Keratinocyte (primary cell): Measurements from ENCODE around the gene SLC7A5. TPM values are rescaled to one million over a fixed set of nuclear protein-coding genes. Genes with fewer than 3 reads are reported as not detected.

Experiments
- DNase-seq: peaks from one replicate; pipeline ENCODE4 v3.0.0-alpha.2; 2011; ENCODE audit warnings: low read depth, missing footprints, low spot score
- FAIRE-seq: peaks from 2 replicates; lab custom pipeline; 2011; peaks lifted over from hg19 to GRCh38; lab: Jason Lieb, UNC
- H2AFZ ChIP-seq: 2 replicates; pipeline ENCODE4 v1.6.0; 2012; ENCODE audit warnings: low read length, control low read depth, inconsistent platforms; ENCODE audit not compliant: control insufficient read depth
- H3K27ac ChIP-seq: 2 replicates; pipeline ENCODE4 v1.5.1; 2011; ENCODE audit warnings: low read length; ENCODE audit not compliant: control insufficient read depth, insufficient read depth
- H3K27me3 ChIP-seq: 3 replicates; pipeline ENCODE4 v1.6.0; 2011; ENCODE audit warnings: low read length; ENCODE audit not compliant: control insufficient read depth, insufficient read depth; ENCODE audit errors: extremely low read depth
- H3K36me3 ChIP-seq, 2 experiments: 2 replicates in 1 of 2; 3 replicates in 1 of 2; pipeline ENCODE4 v1.5.1; 2011; ENCODE audit warnings: low read length in 2 of 2, mild to moderate bottlenecking in 1 of 2; ENCODE audit not compliant: control insufficient read depth in 2 of 2, insufficient read depth in 2 of 2; ENCODE audit errors: extremely low read depth in 1 of 2
- H3K4me1 ChIP-seq: 3 replicates; pipeline ENCODE4 v1.5.1; 2011; ENCODE audit warnings: low read length; ENCODE audit not compliant: control insufficient read depth, insufficient read depth; ENCODE audit errors: extremely low read depth
- H3K4me2 ChIP-seq: 3 replicates; pipeline ENCODE4 v1.6.0; 2011; ENCODE audit warnings: low read depth, low read length; ENCODE audit not compliant: control insufficient read depth, insufficient read depth; ENCODE audit errors: extremely low read depth
- H3K4me3 ChIP-seq, 3 experiments: fragments of 200-600 bp in 1 of 3; sonication (generic) in 1 of 3; 2 replicates in 2 of 3; 3 replicates in 1 of 3; pipeline ENCODE4 v1.5.1; 2011 to 2016; ENCODE audit warnings: low read length in 3 of 3, mild to moderate bottlenecking in 3 of 3, control low read depth in 2 of 3, inconsistent platforms in 1 of 3, low read depth in 1 of 3, mixed read lengths in 1 of 3, mixed run types in 1 of 3, moderate library complexity in 1 of 3; ENCODE audit not compliant: control insufficient read depth in 2 of 3, insufficient read depth in 2 of 3; ENCODE audit errors: extremely low read depth in 1 of 3
- H3K79me2 ChIP-seq: 2 replicates; pipeline ENCODE4 v1.6.0; 2012; ENCODE audit warnings: low read length; ENCODE audit not compliant: control insufficient read depth, insufficient read depth
- H3K9ac ChIP-seq: 3 replicates; pipeline ENCODE4 v1.6.0; 2011; ENCODE audit warnings: low read length; ENCODE audit not compliant: control insufficient read depth, insufficient read depth; ENCODE audit errors: extremely low read depth
- H3K9me1 ChIP-seq: 3 replicates; pipeline ENCODE4 v1.6.0; 2011; ENCODE audit warnings: low read length; ENCODE audit not compliant: control insufficient read depth, insufficient read depth; ENCODE audit errors: extremely low read depth
- H3K9me3 ChIP-seq: 2 replicates; pipeline ENCODE4 v1.5.1; 2012; ENCODE audit warnings: low read depth, low read length; ENCODE audit not compliant: control insufficient read depth
- H4K20me1 ChIP-seq: 3 replicates; pipeline ENCODE4 v1.6.0; 2011; ENCODE audit warnings: low read length; ENCODE audit not compliant: control insufficient read depth, insufficient read depth; ENCODE audit errors: extremely low read depth
- EZH2 ChIP-seq: IDR thresholded peaks from one replicate; pipeline ENCODE4 v1.6.1; 2012; ENCODE audit warnings: inconsistent platforms, mild to moderate bottlenecking, low read length, moderate library complexity
- dilution Hi-C: fragments of 300-500 bp; cut with MboI; formaldehyde crosslinking; loops from one replicate; pipeline ENCODE4 v1.7.0; 2020; ENCODE audit warnings: low sequenced_read_pairs; ENCODE audit not compliant: extremely low pct_ligation_motif_present
- polyA plus RNA-seq, 5 experiments: library from polyadenylated mRNA; depleted of rRNA in 3 of 5; stranded (reverse) in 3 of 5; stranded (forward) in 1 of 5; unstranded in 1 of 5; fragments of >200 nt; gene quantifications; 1 replicate in 1 of 5; 2 replicates in 3 of 5; 3 replicates in 1 of 5; pipeline versions ENCODE4 v1.2.1 to v1.2.3, GENCODE V29; 2011 to 2012; ENCODE audit warnings: missing spikeins in 2 of 5, low read depth in 1 of 5, low replicate concordance in 1 of 5
- TF ChIP-seq, protein P1 (sequence below), 3 experiments: IDR thresholded peaks in 1 of 3; conservative IDR thresholded peaks in 1 of 3; optimal IDR thresholded peaks in 1 of 3; 2 replicates in 2 of 3; 3 replicates in 1 of 3; pipeline versions ENCODE3 to v1.5.1; 2011; ENCODE audit warnings: low read length in 3 of 3, mild to moderate bottlenecking in 3 of 3, moderate library complexity in 2 of 3, control low read depth in 1 of 3, inconsistent platforms in 1 of 3; ENCODE audit not compliant: insufficient read depth in 2 of 3; ENCODE audit errors: extremely low read depth in 1 of 3

SLC7A5 gene
- polyA plus RNA-seq, 1 donor (not counting 4 experiments of a cell fraction or from before 2014, with no cell fraction given) = 114 TPM

DNA sequence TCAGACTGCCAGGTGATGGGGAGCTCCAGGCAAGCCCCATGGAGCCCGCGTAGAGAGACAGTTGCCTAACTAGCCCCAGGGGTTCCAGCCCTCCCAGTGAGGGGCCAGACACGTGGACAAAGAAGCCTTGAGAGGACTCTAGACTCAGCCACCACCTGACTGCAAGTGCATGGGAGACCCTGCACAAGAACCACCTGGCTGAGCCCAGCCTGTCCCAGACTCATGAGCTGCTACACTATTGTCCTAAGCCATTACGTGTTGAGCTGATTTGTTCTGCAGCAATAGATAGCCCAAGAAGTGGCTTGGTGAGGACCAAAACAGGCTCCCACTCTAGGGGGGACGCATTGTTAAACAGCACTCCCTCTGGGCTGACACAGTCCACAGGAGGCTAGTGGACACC, 65.9 kb downstream of the SLC7A5 start:
- Histone ChIP-seq H3K27me3 (no peaks in the 10 kb centered on the region), H3K4me3 (no peak overlapping the region), H2AFZ (no peak overlapping the region), H4K20me1 (no peaks in the 10 kb centered on the region), H3K27ac (no peak overlapping the region), H3K9me1 (no peaks in the 10 kb centered on the region), H3K79me2 (no peaks in the 10 kb centered on the region), H3K36me3 (no peaks in the 10 kb centered on the region), H3K4me2 (no peak overlapping the region), H3K9me3 (no peaks in the 10 kb centered on the region), H3K4me1 (peaks cover 36% of the 10 kb centered on the region), H3K9ac (no peak overlapping the region)
- dilution Hi-C loops = no loop called here
- DNase-seq (no peak), FAIRE-seq (no peak)
- TF ChIP-seq EZH2 = no peak
- TF ChIP-seq, protein P1, sequence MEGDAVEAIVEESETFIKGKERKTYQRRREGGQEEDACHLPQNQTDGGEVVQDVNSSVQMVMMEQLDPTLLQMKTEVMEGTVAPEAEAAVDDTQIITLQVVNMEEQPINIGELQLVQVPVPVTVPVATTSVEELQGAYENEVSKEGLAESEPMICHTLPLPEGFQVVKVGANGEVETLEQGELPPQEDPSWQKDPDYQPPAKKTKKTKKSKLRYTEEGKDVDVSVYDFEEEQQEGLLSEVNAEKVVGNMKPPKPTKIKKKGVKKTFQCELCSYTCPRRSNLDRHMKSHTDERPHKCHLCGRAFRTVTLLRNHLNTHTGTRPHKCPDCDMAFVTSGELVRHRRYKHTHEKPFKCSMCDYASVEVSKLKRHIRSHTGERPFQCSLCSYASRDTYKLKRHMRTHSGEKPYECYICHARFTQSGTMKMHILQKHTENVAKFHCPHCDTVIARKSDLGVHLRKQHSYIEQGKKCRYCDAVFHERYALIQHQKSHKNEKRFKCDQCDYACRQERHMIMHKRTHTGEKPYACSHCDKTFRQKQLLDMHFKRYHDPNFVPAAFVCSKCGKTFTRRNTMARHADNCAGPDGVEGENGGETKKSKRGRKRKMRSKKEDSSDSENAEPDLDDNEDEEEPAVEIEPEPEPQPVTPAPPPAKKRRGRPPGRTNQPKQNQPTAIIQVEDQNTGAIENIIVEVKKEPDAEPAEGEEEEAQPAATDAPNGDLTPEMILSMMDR (optimal IDR thresholded peaks at IDR 0.05 in 1 of 3, IDR thresholded peaks at IDR 0.05 in 1 of 3, conservative IDR thresholded peaks at IDR 0.05 in 1 of 3; ENCODE audit: extremely low read depth in 1 of 3, insufficient read depth in 2 of 3, low read length in 3 of 3) = no peak

DNA sequence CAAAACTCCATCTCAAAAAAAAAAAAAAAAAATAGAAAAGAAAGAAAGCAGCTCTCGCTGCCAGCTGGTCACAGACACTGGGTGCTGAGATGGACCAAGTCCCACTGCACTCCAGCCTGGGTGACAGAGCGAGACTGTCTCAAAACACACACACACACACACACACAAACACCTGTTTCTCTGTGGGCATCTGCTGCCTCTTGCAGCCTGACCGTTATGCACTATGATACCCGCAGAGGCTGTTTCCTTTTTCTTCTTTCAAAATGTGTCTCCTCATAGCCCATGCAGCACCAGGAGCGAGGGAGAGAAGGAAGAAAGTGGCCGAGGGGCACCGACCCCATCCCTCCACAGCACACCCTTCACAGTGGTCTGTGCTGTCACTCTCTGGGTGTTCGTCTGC, 66.6 kb downstream of the SLC7A5 start:
- DNase-seq = no peak
- no peaks in the 10 kb centered on the region for H3K9me3 ChIP-seq
- no peaks in the 10 kb centered on the region for H3K9me1 ChIP-seq
- no peak overlapping the region for H3K4me2 ChIP-seq
- H3K27ac ChIP-seq = no peak overlapping the region
- H2AFZ ChIP-seq = no peak overlapping the region
- no peak overlapping the region for H3K4me3 ChIP-seq
- no peaks in the 10 kb centered on the region for H3K27me3 ChIP-seq
- TF ChIP-seq, protein P1 (optimal IDR thresholded peaks at IDR 0.05 in 1 of 3, IDR thresholded peaks at IDR 0.05 in 1 of 3, conservative IDR thresholded peaks at IDR 0.05 in 1 of 3; ENCODE audit: extremely low read depth in 1 of 3, insufficient read depth in 2 of 3, low read length in 3 of 3) = no peak
- TF ChIP-seq EZH2 = no peak
- H3K9ac ChIP-seq = no peak overlapping the region
- H3K4me1 ChIP-seq = peaks cover 30% of the 10 kb centered on the region
- H3K79me2 ChIP-seq = no peaks in the 10 kb centered on the region
- H4K20me1 ChIP-seq = no peaks in the 10 kb centered on the region
- dilution Hi-C loops = no loop called here
- no peak for FAIRE-seq
- H3K36me3 ChIP-seq = no peaks in the 10 kb centered on the region
